HEK293 (cell line): Measurements from ENCODE around the gene SEC63.

Experiments
- ATF2 ChIP-seq: fragments of 450-650 bp; formaldehyde crosslinking; IDR thresholded peaks from 2 replicates; pipeline ENCODE4 v1.5.1; 2016; ENCODE audit warnings: missing biosample characterization, missing genetic modification characterization, low read depth
- CTCF ChIP-seq: fragments of 450-650 bp; formaldehyde crosslinking; IDR thresholded peaks from 2 replicates; pipeline ENCODE4 v1.5.1; 2016; ENCODE audit warnings: missing biosample characterization, missing genetic modification characterization
- MZF1 ChIP-seq: fragments of 450-650 bp; formaldehyde crosslinking; IDR thresholded peaks from 2 replicates; pipeline ENCODE4 v1.5.1; 2017; ENCODE audit warnings: missing biosample characterization, missing genetic modification characterization, borderline replicate concordance
- REST ChIP-seq: fragments of 450-650 bp; formaldehyde crosslinking; IDR thresholded peaks from 2 replicates; pipeline ENCODE4 v1.5.1; 2016; ENCODE audit warnings: missing biosample characterization, missing genetic modification characterization
- TCF7L2 ChIP-seq: IDR thresholded peaks from 2 replicates; pipeline ENCODE4 v1.6.1; 2011; ENCODE audit warnings: low read depth, mild to moderate bottlenecking, inconsistent platforms, low read length, moderate library complexity, borderline replicate concordance
- ZBTB11 ChIP-seq: fragments of 450-650 bp; formaldehyde crosslinking; conservative IDR thresholded peaks from 2 replicates; pipeline ENCODE4 v1.5.1; 2016; ENCODE audit warnings: low read depth, missing biosample characterization, missing genetic modification characterization
- ZBTB21 ChIP-seq: fragments of 450-650 bp; formaldehyde crosslinking; IDR thresholded peaks from 2 replicates; pipeline ENCODE4 v1.5.1; 2017; ENCODE audit warnings: missing biosample characterization, missing genetic modification characterization
- ZNF112 ChIP-seq: fragments of 450-650 bp; formaldehyde crosslinking; IDR thresholded peaks from 2 replicates; pipeline ENCODE4 v1.5.0; 2017; ENCODE audit warnings: missing biosample characterization, missing genetic modification characterization
- ZNF146 ChIP-seq: fragments of 450-650 bp; formaldehyde crosslinking; IDR thresholded peaks from 2 replicates; pipeline ENCODE4 v1.5.1; 2016; ENCODE audit warnings: missing biosample characterization, missing genetic modification characterization
- ZNF148 ChIP-seq: fragments of 450-650 bp; formaldehyde crosslinking; IDR thresholded peaks from 2 replicates; pipeline ENCODE4 v1.5.0; 2017; ENCODE audit warnings: missing biosample characterization, missing genetic modification characterization, borderline replicate concordance
- ZNF292 ChIP-seq: fragments of 450-650 bp; formaldehyde crosslinking; IDR thresholded peaks from 2 replicates; pipeline ENCODE4 v1.5.1; 2016; ENCODE audit warnings: low read depth, missing biosample characterization, missing genetic modification characterization, borderline replicate concordance
- ZNF324 ChIP-seq: fragments of 450-650 bp; formaldehyde crosslinking; IDR thresholded peaks from 2 replicates; pipeline ENCODE4 v1.5.1; 2016; ENCODE audit warnings: missing biosample characterization, missing genetic modification characterization
- ZNF747 ChIP-seq: fragments of 450-650 bp; formaldehyde crosslinking; IDR thresholded peaks from 2 replicates; pipeline ENCODE4 v1.5.1; 2016; ENCODE audit warnings: missing biosample characterization, missing genetic modification characterization
- ZSCAN5A ChIP-seq: fragments of 450-650 bp; formaldehyde crosslinking; IDR thresholded peaks from 2 replicates; pipeline ENCODE4 v1.5.1; 2016; ENCODE audit warnings: missing biosample characterization, missing genetic modification characterization

- TF ChIP-seq ZNF324 = no peak
- TF ChIP-seq CTCF (tag by site-specific recombination) = no peak
- TF ChIP-seq MZF1 (tag by site-specific recombination) = no peak
- no peak for TF ChIP-seq ZNF148 (tag by site-specific recombination)
- no peak for TF ChIP-seq REST (tag by site-specific recombination)
- no peak for TF ChIP-seq ZNF747 (tag by site-specific recombination)
- TF ChIP-seq ZBTB21 = no peak
- TF ChIP-seq ZSCAN5A = no peak
- TF ChIP-seq ZBTB11 = no peak
- TF ChIP-seq TCF7L2 = no peak
- no peak for TF ChIP-seq ZNF146 (tag by site-specific recombination)
- TF ChIP-seq ATF2 (tag by site-specific recombination) = no peak
- TF ChIP-seq ZNF292 (tag by site-specific recombination) = no peak
- no peak for TF ChIP-seq ZNF112 (tag by site-specific recombination)
Observed at GRCh38 chr6:107870381-107870780, 87.6 kb downstream of the SEC63 start.
